ENCODE data around the gene CDKN2B-AS1.

DNA sequence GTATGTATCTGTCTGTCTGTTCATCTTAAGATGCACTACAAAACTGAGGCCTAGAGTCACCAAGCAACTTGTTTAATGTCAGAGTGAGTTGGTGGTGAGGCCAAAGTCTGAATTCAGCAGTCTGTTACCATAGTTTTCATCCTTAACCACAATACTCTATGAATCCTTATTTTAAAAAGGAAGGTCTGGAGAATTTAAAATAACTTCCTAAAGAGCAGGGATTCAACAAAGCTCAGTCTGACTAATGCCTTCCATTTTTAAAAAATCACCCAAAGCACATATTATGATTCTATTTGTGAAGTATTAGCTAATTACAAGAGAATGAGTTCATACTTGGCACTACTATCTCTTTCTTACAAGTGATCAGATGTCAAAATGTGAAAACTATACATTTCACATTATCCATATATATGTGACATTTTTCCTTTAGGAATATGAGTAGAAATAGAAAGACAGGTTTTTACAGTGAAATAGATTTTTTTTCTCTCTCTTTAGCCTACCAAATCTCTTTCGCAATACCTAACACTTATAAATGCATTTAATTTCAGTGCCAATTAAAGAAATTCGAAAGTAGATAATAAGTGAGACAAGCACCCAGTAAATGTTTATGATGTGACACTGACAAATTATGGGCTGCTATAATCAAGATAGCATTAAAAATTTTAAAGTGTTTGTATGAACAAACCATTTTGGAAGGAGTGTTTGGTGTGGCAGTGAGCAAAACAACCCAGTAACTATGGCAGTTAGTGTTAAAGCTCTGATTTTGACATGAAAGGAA lies 116.8 kb downstream of the CDKN2B-AS1 start:
- TF ChIP-seq POLR2AphosphoS5 (IDR thresholded peaks at IDR 0.05), result no peak
- TF ChIP-seq, protein P1, sequence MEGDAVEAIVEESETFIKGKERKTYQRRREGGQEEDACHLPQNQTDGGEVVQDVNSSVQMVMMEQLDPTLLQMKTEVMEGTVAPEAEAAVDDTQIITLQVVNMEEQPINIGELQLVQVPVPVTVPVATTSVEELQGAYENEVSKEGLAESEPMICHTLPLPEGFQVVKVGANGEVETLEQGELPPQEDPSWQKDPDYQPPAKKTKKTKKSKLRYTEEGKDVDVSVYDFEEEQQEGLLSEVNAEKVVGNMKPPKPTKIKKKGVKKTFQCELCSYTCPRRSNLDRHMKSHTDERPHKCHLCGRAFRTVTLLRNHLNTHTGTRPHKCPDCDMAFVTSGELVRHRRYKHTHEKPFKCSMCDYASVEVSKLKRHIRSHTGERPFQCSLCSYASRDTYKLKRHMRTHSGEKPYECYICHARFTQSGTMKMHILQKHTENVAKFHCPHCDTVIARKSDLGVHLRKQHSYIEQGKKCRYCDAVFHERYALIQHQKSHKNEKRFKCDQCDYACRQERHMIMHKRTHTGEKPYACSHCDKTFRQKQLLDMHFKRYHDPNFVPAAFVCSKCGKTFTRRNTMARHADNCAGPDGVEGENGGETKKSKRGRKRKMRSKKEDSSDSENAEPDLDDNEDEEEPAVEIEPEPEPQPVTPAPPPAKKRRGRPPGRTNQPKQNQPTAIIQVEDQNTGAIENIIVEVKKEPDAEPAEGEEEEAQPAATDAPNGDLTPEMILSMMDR (IDR thresholded peaks at IDR 0.05), result no peak
- no peak for TF ChIP-seq POLR2A (IDR thresholded peaks at IDR 0.05)
